ENCODE data around the gene APBA3. TPM values are rescaled to one million over a fixed set of nuclear protein-coding genes. Genes with fewer than 3 reads are reported as not detected.
"Not testable (repeated sequence)": the region's sequence is repeated elsewhere in the genome, so short reads cannot be mapped to it uniquely, and the experiment has no call there.

Gene APBA3
- total and polyA plus RNA-seq, 5 experiments from 2014 or later: 25.0 to 80.4 (median 33.0) TPM

GRCh38 chr19:3757705-3758104 lies 3.8 kb downstream of the APBA3 start:
- H3K9me3 Mint-ChIP-seq, H3K27ac Mint-ChIP-seq, H3K27me3 Mint-ChIP-seq, ATAC-seq, DNase-seq: not testable (repeated sequence)
- Mint-ChIP-seq H3K4me3 (peak overlapping the region in 1 of 10 donors; percentile 38), H3K36me3 (peaks cover 0 to 42% (median under 1%) of the 10 kb centered on the region in 3 donors), H3K4me1 (peaks cover 20 to 71% (median 47%) of the 10 kb centered on the region in 4 donors)
- POLR2A ChIA-PET: interaction anchor here (1.3 kb wide), 1 partner anchor 55 kb away, joined by 4 read pairs; no protein-coding TSS in a partner anchor

- Mint-ChIP-seq H3K9me3 (no peaks in the 10 kb centered on the region), H3K4me1 (peaks cover 8 to 39% (median 16%) of the 10 kb centered on the region in 4 donors), H3K27ac (no peak overlapping the region), H3K27me3 (no peaks in the 10 kb centered on the region), H3K4me3 (no peak overlapping the region), H3K36me3 (peaks cover 0 to 56% (median 10%) of the 10 kb centered on the region in 3 donors)
- ATAC-seq: no peak
- POLR2A ChIA-PET: interaction anchor here (0.6 to 5.0 kb wide), 2 partner anchors 8 to 44 kb away, joined by 3 to 18 read pairs; partner anchors contain the start of genes APBA3 and MRPL54
- no peak for DNase-seq
Observed at GRCh38 chr19:3753631-3754410, 7.7 kb downstream of the APBA3 start.

DNA sequence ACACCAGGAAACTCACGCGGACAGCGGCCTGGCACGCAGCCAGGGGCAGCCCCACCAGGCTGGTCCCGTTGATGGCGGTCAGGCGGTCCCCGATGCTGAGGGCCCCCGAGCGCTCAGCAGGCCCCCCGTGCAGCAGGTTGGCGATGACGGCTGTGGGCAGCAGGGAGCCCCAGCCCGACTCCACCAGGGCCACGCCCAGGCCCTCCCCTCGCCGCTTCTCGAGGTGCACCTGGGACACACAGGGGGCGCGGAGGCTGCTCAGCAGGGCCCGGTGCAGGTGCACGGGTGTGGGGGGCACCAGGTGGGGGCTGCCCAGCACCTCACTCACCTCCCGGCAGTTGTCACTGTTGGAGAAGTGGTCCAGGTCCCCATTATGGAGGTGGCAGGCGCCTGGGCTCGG lies 9.0 kb downstream of the APBA3 start:
- H3K9me3 Mint-ChIP-seq: no peaks in the 10 kb centered on the region
- no peaks in the 10 kb centered on the region for H3K27me3 Mint-ChIP-seq
- ATAC-seq (no peak), DNase-seq (no peak)
- H3K36me3 Mint-ChIP-seq: peaks cover 0 to 47% (median 10%) of the 10 kb centered on the region in 3 donors
- no peak overlapping the region for H3K4me3 Mint-ChIP-seq
- POLR2A ChIA-PET: interaction anchor here (5.0 kb wide), 1 partner anchor 10 kb away, joined by 18 read pairs; the partner anchor contains the start of genes APBA3 and MRPL54
- no peak overlapping the region for H3K27ac Mint-ChIP-seq
- peaks cover 8 to 26% (median 14%) of the 10 kb centered on the region in 4 donors for H3K4me1 Mint-ChIP-seq

- DNase-seq: no peak
- no peak for ATAC-seq
- POLR2A ChIA-PET: interaction anchor here (1.3 to 5.0 kb wide), 2 partner anchors 11 to 12 kb away, joined by 5 to 18 read pairs; partner anchors contain the start of genes APBA3 and MRPL54
- H3K9me3 Mint-ChIP-seq: no peaks in the 10 kb centered on the region
- no peak overlapping the region for H3K27ac Mint-ChIP-seq
- H3K27me3 Mint-ChIP-seq: no peaks in the 10 kb centered on the region
- peaks cover 0 to 40% (median 10%) of the 10 kb centered on the region in 3 donors for H3K36me3 Mint-ChIP-seq
- H3K4me3 Mint-ChIP-seq: no peak overlapping the region
- H3K4me1 Mint-ChIP-seq: peaks cover 6 to 17% (median 11%) of the 10 kb centered on the region in 4 donors
Observed at GRCh38 chr19:3751236-3751635, 10.3 kb downstream of the APBA3 start.

GRCh38 chr19:3750211-3750610 lies 11.3 kb downstream of the APBA3 start:
- no peak overlapping the region for H3K4me3 Mint-ChIP-seq
- H3K9me3 Mint-ChIP-seq: no peaks in the 10 kb centered on the region
- ATAC-seq (no peak), DNase-seq (no peak)
- no peaks in the 10 kb centered on the region for H3K27me3 Mint-ChIP-seq
- H3K4me1 Mint-ChIP-seq: peaks cover 1 to 8% (median 6%) of the 10 kb centered on the region in 4 donors
- POLR2A ChIA-PET: interaction anchor here (0.7 to 5.0 kb wide), 3 partner anchors 11 to 66 kb away, joined by 3 to 18 read pairs (median 5); partner anchors contain the start of genes APBA3 and MRPL54
- no peak overlapping the region for H3K27ac Mint-ChIP-seq
- H3K36me3 Mint-ChIP-seq: peaks cover 0 to 34% (median 10%) of the 10 kb centered on the region in 3 donors

DNA sequence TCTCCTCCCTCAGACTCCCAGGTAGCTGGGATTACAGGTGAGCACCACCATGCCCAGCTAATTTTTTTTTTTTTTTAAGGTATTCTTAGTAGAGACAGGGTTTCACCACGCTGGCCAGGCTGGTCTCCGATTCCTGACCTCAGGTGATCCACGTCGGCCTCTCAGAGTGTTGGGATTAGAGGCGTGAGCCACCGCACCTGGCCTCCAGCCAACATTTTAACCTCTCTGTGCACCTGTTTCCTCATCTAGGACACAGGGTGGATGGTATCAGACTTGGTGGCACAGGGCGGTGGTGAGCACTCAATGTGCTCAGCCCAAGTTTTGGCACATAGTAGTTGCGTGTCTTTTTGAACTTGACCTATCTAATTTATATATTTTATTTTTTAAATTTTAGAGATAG lies 12.5 kb downstream of the APBA3 start:
- Mint-ChIP-seq H3K4me3 (no peak overlapping the region), H3K9me3 (no peaks in the 10 kb centered on the region), H3K36me3 (peaks cover 0 to 29% (median 10%) of the 10 kb centered on the region in 3 donors), H3K27ac (no peak overlapping the region), H3K4me1 (no peaks in the 10 kb centered on the region), H3K27me3 (no peaks in the 10 kb centered on the region)
- POLR2A ChIA-PET: interaction anchor here (1.1 to 5.0 kb wide), 2 partner anchors 12 to 13 kb away, joined by 6 to 18 read pairs; partner anchors contain the start of genes APBA3 and MRPL54
- DNase-seq (no peak), ATAC-seq (no peak)

- ATAC-seq (no peak), DNase-seq (no peak)
- Mint-ChIP-seq H3K4me3 (no peak overlapping the region), H3K27me3 (no peaks in the 10 kb centered on the region), H3K9me3 (no peaks in the 10 kb centered on the region), H3K27ac (peak overlapping the region in 2 of 10 donors; percentile 25 to 34), H3K4me1 (peaks cover 0 to under 1% (median 0%) of the 10 kb centered on the region in 4 donors), H3K36me3 (peaks cover 0 to 17% (median 10%) of the 10 kb centered on the region in 3 donors)
- POLR2A ChIA-PET: interaction anchor here (1.1 kb wide), 1 partner anchor 16 kb away, joined by 4 read pairs; the partner anchor contains the start of gene MRPL54
Observed at GRCh38 chr19:3746371-3747056, 15.0 kb downstream of the APBA3 start.

DNA sequence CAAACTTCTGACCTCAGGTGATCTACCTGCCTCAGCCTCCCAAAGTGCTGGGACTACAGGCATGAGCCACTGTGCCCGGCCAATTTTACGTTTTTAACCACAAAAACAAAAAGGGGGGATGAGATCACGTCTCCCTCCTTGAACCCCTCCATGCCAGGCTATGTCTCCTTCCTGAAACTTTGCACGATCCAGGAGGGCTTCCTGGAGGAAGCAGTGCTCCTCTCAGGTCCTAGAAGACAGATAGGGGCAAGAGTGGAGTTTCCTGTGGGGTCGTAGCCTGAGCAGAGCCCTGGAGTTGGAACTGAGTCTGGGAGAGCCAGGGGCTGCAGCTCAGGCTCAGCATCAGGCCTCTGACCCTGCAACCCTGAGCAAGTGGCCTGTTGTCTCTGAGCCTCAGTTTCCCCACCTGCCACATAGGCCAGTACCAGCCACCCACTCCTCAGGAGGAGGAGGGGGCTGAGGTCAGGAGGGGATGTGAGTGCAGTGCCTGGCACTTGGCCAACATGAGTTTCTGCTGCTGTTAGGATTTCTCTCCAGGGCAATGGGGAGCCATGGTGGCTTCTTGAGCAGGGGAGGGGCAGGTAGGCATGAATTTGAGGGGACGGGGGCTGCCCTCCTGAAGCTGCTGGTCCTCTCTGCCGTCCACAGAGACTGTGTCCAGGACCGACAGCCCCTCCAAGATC lies 16.0 kb downstream of the APBA3 start:
- ATAC-seq: no peak
- Mint-ChIP-seq H3K9me3 (no peaks in the 10 kb centered on the region), H3K4me1 (peaks cover 0 to 1% (median 0%) of the 10 kb centered on the region in 4 donors), H3K36me3 (peaks cover 0 to 13% (median 6%) of the 10 kb centered on the region in 3 donors), H3K27ac (peak overlapping the region in 1 of 10 donors; percentile 48), H3K4me3 (no peak overlapping the region), H3K27me3 (no peaks in the 10 kb centered on the region)
- DNase-seq: no peak
- POLR2A ChIA-PET: no interaction called here

- DNase-seq: no peak
- H3K36me3 Mint-ChIP-seq: peaks cover 0 to 2% (median 0%) of the 10 kb centered on the region in 3 donors
- no peak for ATAC-seq
- H3K27ac Mint-ChIP-seq: peak overlapping the region in 5 of 10 donors; percentile 9 to 53 (median 24)
- H3K9me3 Mint-ChIP-seq: no peaks in the 10 kb centered on the region
- POLR2A ChIA-PET: no interaction called here
- H3K4me3 Mint-ChIP-seq: no peak overlapping the region
- H3K4me1 Mint-ChIP-seq: peaks cover 1 to 13% (median 11%) of the 10 kb centered on the region in 4 donors
- no peaks in the 10 kb centered on the region for H3K27me3 Mint-ChIP-seq
Observed at GRCh38 chr19:3743486-3743885, 18.0 kb downstream of the APBA3 start.

DNA sequence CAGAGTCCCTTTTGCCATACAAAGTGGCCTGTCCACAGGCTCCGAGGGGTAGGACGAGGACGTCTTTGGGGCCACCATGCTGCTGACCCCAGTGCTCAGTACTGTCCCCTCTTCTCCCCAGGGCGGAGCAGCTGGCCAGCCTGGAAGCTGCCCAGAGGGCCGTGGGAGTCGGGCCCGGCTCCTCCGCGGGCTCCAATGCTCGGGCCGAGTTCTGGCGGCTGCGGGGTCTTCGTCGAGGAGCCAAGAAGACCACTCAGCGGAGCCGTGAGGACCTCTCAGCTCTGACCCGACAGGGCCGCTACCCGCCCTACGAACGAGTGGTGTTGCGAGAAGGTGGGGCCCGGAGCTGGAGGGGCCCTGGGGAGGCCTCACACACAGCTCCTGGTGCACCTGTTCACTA lies 21.1 kb downstream of the APBA3 start:
- no peak overlapping the region for H3K27ac Mint-ChIP-seq

GRCh38 chr19:3738477-3739220 lies 22.8 kb downstream of the APBA3 start:
- H3K4me1 Mint-ChIP-seq: peaks cover 5 to 22% (median 16%) of the 10 kb centered on the region in 4 donors
- DNase-seq (no peak), ATAC-seq (no peak)
- H3K27me3 Mint-ChIP-seq: no peaks in the 10 kb centered on the region
- peak overlapping the region in 8 of 10 donors; percentile 65 to 94 (median 88) for H3K27ac Mint-ChIP-seq
- POLR2A ChIA-PET: interaction anchor here (0.6 to 2.7 kb wide), 7 partner anchors 9 to 74 kb away, joined by 3 to 21 read pairs (median 4); partner anchors contain the start of gene MRPL54
- peak overlapping the region in 5 of 10 donors; percentile 27 to 43 (median 34) for H3K4me3 Mint-ChIP-seq
- peaks cover 0 to 15% (median 0%) of the 10 kb centered on the region in 3 donors for H3K36me3 Mint-ChIP-seq
- H3K9me3 Mint-ChIP-seq: no peaks in the 10 kb centered on the region

More for the DNA sequence above, 21.1 kb downstream of the APBA3 start:
- Mint-ChIP-seq H3K27me3 (no peaks in the 10 kb centered on the region), H3K4me1 (peaks cover 5 to 22% (median 16%) of the 10 kb centered on the region in 4 donors), H3K9me3 (no peaks in the 10 kb centered on the region), H3K4me3 (no peak overlapping the region), H3K36me3 (peaks cover 0 to 15% (median 0%) of the 10 kb centered on the region in 3 donors)
- POLR2A ChIA-PET: interaction anchor here (0.7 to 2.7 kb wide), 2 partner anchors 20 to 22 kb away, joined by 3 to 21 read pairs; partner anchors contain the start of gene MRPL54
- no peak for DNase-seq
- no peak for ATAC-seq

All from naive thymus-derived CD8-positive, alpha-beta T cell (primary cell).